ENCODE measurements around the gene SPATA17. TPM values are rescaled to one million over a fixed set of nuclear protein-coding genes. Genes with fewer than 3 reads are reported as not detected.

Gene SPATA17
- total and polyA plus RNA-seq, 2 donors (not counting 3 experiments of a cell fraction or from before 2014, with no cell fraction given): not detected

- intact Hi-C loops (cut with micrococcal nuclease): no loop called here
- Histone ChIP-seq H3K9me1 (replicated peaks; ENCODE audit: control insufficient read depth, extremely low read depth, insufficient read depth, low read length) (no peaks in the 10 kb centered on the region), H3K27me3 (ENCODE audit: control insufficient read depth in 2 of 2, insufficient read depth in 2 of 2, low read length in 2 of 2) (no peaks in the 10 kb centered on the region), H3K4me1 (ENCODE audit: control insufficient read depth, extremely low read depth, insufficient read depth, low read length) (no peaks in the 10 kb centered on the region), H3K79me2 (ENCODE audit: control insufficient read depth, insufficient read depth, low read length) (no peaks in the 10 kb centered on the region), H2AFZ (ENCODE audit: low read depth, low read length) (no peak overlapping the region), H3K36me3 (ENCODE audit: control insufficient read depth in 2 of 2, extremely low read depth in 1 of 2, insufficient read depth in 2 of 2, low read length in 2 of 2) (no peaks in the 10 kb centered on the region), H3K9me3 (replicated peaks; ENCODE audit: control insufficient read depth, insufficient read depth, low read length) (no peaks in the 10 kb centered on the region), H3K9ac (replicated peaks; ENCODE audit: extremely low read depth, insufficient read depth, low read length) (no peak overlapping the region), H4K20me1 (replicated peaks; ENCODE audit: control insufficient read depth, extremely low read depth, insufficient read depth, low read length) (no peaks in the 10 kb centered on the region), H3K4me3 (replicated peaks in 1 of 3; ENCODE audit: insufficient read depth in 1 of 3, low read depth in 1 of 3, low read length in 3 of 3) (no peak overlapping the region), H3K4me2 (ENCODE audit: insufficient read depth, low read length) (no peak overlapping the region), H3K27ac (ENCODE audit: insufficient read depth, low read depth, low read length) (no peak overlapping the region)
- FAIRE-seq: no peak
- TF ChIP-seq FOS (IDR thresholded peaks at IDR 0.05; ENCODE audit: borderline replicate concordance, insufficient read depth, low read length): no peak
- TF ChIP-seq EZH2 (IDR thresholded peaks at IDR 0.05; ENCODE audit: borderline replicate concordance, low read depth, low read length, severe bottlenecking): no peak
- no peak for TF ChIP-seq CTCF (IDR thresholded peaks at IDR 0.05; ENCODE audit: extremely low read depth in 1 of 2, insufficient read depth in 1 of 2, low read depth in 1 of 2, low read length in 2 of 2)
- no peak for TF ChIP-seq GATA2 (IDR thresholded peaks at IDR 0.05; ENCODE audit: insufficient read depth, insufficient read length, low read depth, low read length)
- no peak for TF ChIP-seq POLR2AphosphoS5 (IDR thresholded peaks at IDR 0.05; ENCODE audit: insufficient read depth, low read depth, low read length)
- ChIA-PET CTCF (no interaction called here), POLR2A (no interaction called here)
- BruUV-seq (replicated peaks): no TSS peak
- DNase-seq (ENCODE audit: low read depth, low spot score): no peak
- dilution Hi-C loops (cut with MboI; ENCODE audit: extremely low pct_ligation_motif_present, low sequenced_read_pairs): no loop called here
These were observed 216.5 kb downstream of the SPATA17 start for GRCh38 chr1:217847643-217848042.
